Spinal cord (tissue), 10 donors: ENCODE data around the gene ERVH48-1. TPM values are rescaled to one million over a fixed set of nuclear protein-coding genes. Genes with fewer than 3 reads are reported as not detected.
A peak's percentile ranks its signal among the peaks of the same experiment; 100 is the strongest.
"Not testable (repeated sequence)": the region's sequence is repeated elsewhere in the genome, so short reads cannot be mapped to it uniquely, and the experiment has no call there.

ENCODE experiments used
- DNase-seq, 6 donors: peaks; one replicate each; pipeline versions ENCODE4 v3.0.0 to v3.0.0-alpha.2; 2013 to 2015; ENCODE audit warnings: low spot score in 6 of 6, low read depth in 4 of 6
- H3K27ac ChIP-seq: one replicate; pipeline ENCODE4 v1.5.1; 2013; ENCODE audit warnings: low read depth, low read length, control low read depth
- H3K27me3 ChIP-seq: one replicate; pipeline ENCODE4 v1.6.1; 2013; ENCODE audit warnings: low read length; ENCODE audit not compliant: control insufficient read depth, insufficient read depth
- H3K36me3 ChIP-seq: one replicate; pipeline ENCODE4 v1.6.1; 2013; ENCODE audit warnings: low read length; ENCODE audit not compliant: control insufficient read depth, insufficient read depth
- H3K4me1 ChIP-seq: one replicate; pipeline ENCODE4 v1.6.1; 2013; ENCODE audit warnings: low read length; ENCODE audit not compliant: control insufficient read depth, insufficient read depth
- H3K4me3 ChIP-seq: one replicate; pipeline ENCODE4 v1.5.1; 2013; ENCODE audit warnings: low read depth, low read length, control low read depth
- H3K9me3 ChIP-seq: one replicate; pipeline ENCODE4 v1.6.1; 2013; ENCODE audit warnings: low read length; ENCODE audit not compliant: control insufficient read depth, insufficient read depth
- WGBS: methylation state at CpG from one replicate; pipeline ENCODE4 v1.1.5; 2013; ENCODE audit warnings: missing lambda C conversion rate; ENCODE audit not compliant: insufficient coverage; 5-methylcytosine and 5-hydroxymethylcytosine counted together
- polyA plus RNA-seq, 2 donors: library from polyadenylated mRNA; unstranded; fragments of 120-200 nt; gene quantifications; one replicate each; pipeline ENCODE4 v1.2.1, GENCODE V29; 2013; ENCODE audit not compliant: insufficient read length in 2 of 2
- total RNA-seq, 2 donors: library from RNA; depleted of rRNA in 1 of 2; stranded (reverse); fragments of 120-200 nt in 1 of 2; fragments of >200 nt in 1 of 2; gene quantifications; one replicate each; pipeline versions ENCODE4 v1.2.3 to v1.2.4, GENCODE V29; 2013 to 2014
- donor health status: healthy.

The ERVH48-1 gene
- total and polyA plus RNA-seq, 4 donors: 0.17 to 2.0 (median 0.43) TPM; not detected in 1

- WGBS: 85% methylated on average over 2 of the region's 6 CpGs
- no peak for DNase-seq
- no peak overlapping the region for H3K27ac ChIP-seq
- H3K27me3 ChIP-seq: no peaks in the 10 kb centered on the region
- no peaks in the 10 kb centered on the region for H3K9me3 ChIP-seq
- H3K36me3 ChIP-seq: no peaks in the 10 kb centered on the region
- H3K4me3 ChIP-seq: no peak overlapping the region
- peaks cover 7% of the 10 kb centered on the region for H3K4me1 ChIP-seq
Measured at GRCh38 chr21:42941696-42942085, 16.3 kb upstream of the ERVH48-1 start.

- Histone ChIP-seq H3K36me3 (no peaks in the 10 kb centered on the region), H3K4me3 (no peak overlapping the region), H3K27me3 (no peaks in the 10 kb centered on the region), H3K4me1 (peaks cover 7% of the 10 kb centered on the region), H3K9me3 (no peaks in the 10 kb centered on the region), H3K27ac (peak overlapping the region; percentile 57)
- 59% methylated on average over 12 of the region's 16 CpGs for WGBS
- peak; percentile 32 to 92 (median 46) for DNase-seq
Measured at GRCh38 chr21:42939582-42940413, 14.4 kb upstream of the ERVH48-1 start.

- H3K4me1 ChIP-seq, DNase-seq, H3K27me3 ChIP-seq, H3K36me3 ChIP-seq, H3K9me3 ChIP-seq, H3K27ac ChIP-seq, H3K4me3 ChIP-seq: not testable (repeated sequence)
- WGBS: 90% methylated on average over 5 of the region's 6 CpGs
Measured at GRCh38 chr21:42938606-42938995, 13.2 kb upstream of the ERVH48-1 start.

GRCh38 chr21:42937960-42938605 is 12.7 kb upstream of the ERVH48-1 start:
- peaks cover 7% of the 10 kb centered on the region for H3K4me1 ChIP-seq
- peak in 1 of 6 donors; percentile 90 for DNase-seq
- no peaks in the 10 kb centered on the region for H3K36me3 ChIP-seq
- 91% methylated on average over 17 of the region's 21 CpGs for WGBS
- no peaks in the 10 kb centered on the region for H3K9me3 ChIP-seq
- no peak overlapping the region for H3K4me3 ChIP-seq
- no peaks in the 10 kb centered on the region for H3K27me3 ChIP-seq
- no peak overlapping the region for H3K27ac ChIP-seq

- not testable (repeated sequence) for H3K36me3 ChIP-seq, H3K27ac ChIP-seq, H3K4me1 ChIP-seq, H3K27me3 ChIP-seq, H3K9me3 ChIP-seq, DNase-seq, H3K4me3 ChIP-seq
- 72% methylated on average over 8 of the region's 16 CpGs for WGBS
Measured at GRCh38 chr21:42937034-42937940, 11.9 kb upstream of the ERVH48-1 start.

- not testable (repeated sequence) for DNase-seq, H3K27ac ChIP-seq, H3K36me3 ChIP-seq, H3K27me3 ChIP-seq, H3K9me3 ChIP-seq, H3K4me3 ChIP-seq, H3K4me1 ChIP-seq
- 100% methylated on average over 1 of the region's 5 CpGs for WGBS
Measured at GRCh38 chr21:42936360-42936759, 10.9 kb upstream of the ERVH48-1 start.

GRCh38 chr21:42933973-42934372 is 8.5 kb upstream of the ERVH48-1 start:
- H3K4me1 ChIP-seq, DNase-seq, H3K4me3 ChIP-seq, H3K9me3 ChIP-seq, H3K27ac ChIP-seq, H3K27me3 ChIP-seq, H3K36me3 ChIP-seq: not testable (repeated sequence)
- 95% methylated on average over 11 of the region's 12 CpGs for WGBS

GRCh38 chr21:42933137-42933970 is 7.9 kb upstream of the ERVH48-1 start:
- WGBS: 80% methylated on average over 1 of the region's 9 CpGs
- not testable (repeated sequence) for H3K27ac ChIP-seq, DNase-seq, H3K36me3 ChIP-seq, H3K4me1 ChIP-seq, H3K27me3 ChIP-seq, H3K4me3 ChIP-seq, H3K9me3 ChIP-seq
